Limb (tissue), 2 donors: ENCODE measurements around the gene POLN.
"Not testable (repeated sequence)": the region's sequence is repeated elsewhere in the genome, so short reads cannot be mapped to it uniquely, and the experiment has no call there.

Source experiments
- DNase-seq, 2 donors: peaks; one replicate each; pipeline ENCODE4 v3.0.0-alpha.2; 2016; ENCODE audit errors: extremely low spot score in 2 of 2

POLN gene

GRCh38 chr4:2042947-2043395 is 198.9 kb downstream of the POLN start:
- DNase-seq: peak in 1 of 2 donors; percentile 29

GRCh38 chr4:2042204-2042946 is 199.5 kb downstream of the POLN start:
- no peak for DNase-seq

GRCh38 chr4:2041239-2042130 is 200.4 kb downstream of the POLN start:
- DNase-seq: peak; percentile 70 to 89

GRCh38 chr4:2040391-2041238 is 201.3 kb downstream of the POLN start:
- no peak for DNase-seq

GRCh38 chr4:2036866-2037265 is 205.1 kb downstream of the POLN start:
- DNase-seq: no peak

- no peak for DNase-seq
Observed at GRCh38 chr4:2036327-2036726, 205.6 kb downstream of the POLN start.

GRCh38 chr4:2031161-2031560 is 210.8 kb downstream of the POLN start:
- not testable (repeated sequence) for DNase-seq

- not testable (repeated sequence) for DNase-seq
Observed at GRCh38 chr4:2027120-2027519, 214.8 kb downstream of the POLN start.

GRCh38 chr4:2025817-2026216 is 216.1 kb downstream of the POLN start:
- DNase-seq: no peak

- no peak for DNase-seq
Observed at GRCh38 chr4:2024683-2025082, 217.2 kb downstream of the POLN start.
